Suprapubic skin (tissue), 3 donors: Measurements from ENCODE around the gene NPAS1.

Source experiments
- POLR2A ChIP-seq, 2 donors: fragments of 450-650 bp; IDR thresholded peaks; one replicate each; pipeline ENCODE4 v1.6.1; 2017; ENCODE audit warnings: antibody characterized with exemption in 2 of 2, mild to moderate bottlenecking in 2 of 2, moderate library complexity in 2 of 2
- TF ChIP-seq, protein P1 (sequence below), 2 donors: fragments of 200-600 bp in 1 of 2; fragments of 450-650 bp in 1 of 2; sonication (generic) in 1 of 2; IDR thresholded peaks; one replicate each; pipeline ENCODE4 v1.5.1; 2016 to 2019; ENCODE audit warnings: antibody characterized with exemption in 2 of 2, mild to moderate bottlenecking in 1 of 2, moderate library complexity in 1 of 2

DNA sequence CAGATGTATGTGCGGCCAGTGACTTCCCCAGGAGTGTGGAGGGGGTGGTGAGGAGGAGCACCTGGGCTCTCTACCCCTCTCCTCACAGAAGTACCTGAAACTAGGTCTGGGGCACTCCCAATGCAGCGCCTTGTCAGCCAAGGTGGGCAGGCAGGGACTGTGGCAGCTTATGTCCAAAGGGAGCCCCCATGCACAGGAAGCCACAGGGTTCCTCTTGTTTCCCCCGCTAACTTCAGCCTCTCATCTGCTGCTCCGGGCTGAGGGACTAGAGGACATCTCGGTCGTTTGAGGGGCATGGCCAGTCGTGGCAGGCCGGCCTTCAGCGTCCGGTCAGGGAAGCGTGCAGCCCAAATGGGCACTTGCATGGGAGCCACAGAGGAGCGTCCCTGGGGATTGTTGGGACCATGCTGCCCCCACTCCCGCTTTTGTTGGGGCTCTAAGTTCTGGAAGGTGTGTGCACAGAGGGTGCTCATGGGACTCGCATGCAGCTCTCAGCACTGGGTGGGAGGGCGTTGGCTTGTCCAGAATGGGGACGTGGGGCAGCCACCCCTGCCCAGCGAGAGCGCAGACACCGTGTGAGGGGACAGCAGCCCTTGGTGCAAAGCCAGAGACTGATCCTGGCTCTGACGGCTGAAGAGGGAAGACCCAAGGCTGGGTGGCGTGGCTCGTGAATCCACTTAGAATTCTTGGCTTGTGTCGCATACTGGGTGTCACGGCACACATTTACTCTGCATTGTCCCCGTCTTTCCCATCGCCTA is 16.6 kb upstream of the NPAS1 start:
- no peak for TF ChIP-seq POLR2A (IDR thresholded peaks at IDR 0.05)
- TF ChIP-seq, protein P1, sequence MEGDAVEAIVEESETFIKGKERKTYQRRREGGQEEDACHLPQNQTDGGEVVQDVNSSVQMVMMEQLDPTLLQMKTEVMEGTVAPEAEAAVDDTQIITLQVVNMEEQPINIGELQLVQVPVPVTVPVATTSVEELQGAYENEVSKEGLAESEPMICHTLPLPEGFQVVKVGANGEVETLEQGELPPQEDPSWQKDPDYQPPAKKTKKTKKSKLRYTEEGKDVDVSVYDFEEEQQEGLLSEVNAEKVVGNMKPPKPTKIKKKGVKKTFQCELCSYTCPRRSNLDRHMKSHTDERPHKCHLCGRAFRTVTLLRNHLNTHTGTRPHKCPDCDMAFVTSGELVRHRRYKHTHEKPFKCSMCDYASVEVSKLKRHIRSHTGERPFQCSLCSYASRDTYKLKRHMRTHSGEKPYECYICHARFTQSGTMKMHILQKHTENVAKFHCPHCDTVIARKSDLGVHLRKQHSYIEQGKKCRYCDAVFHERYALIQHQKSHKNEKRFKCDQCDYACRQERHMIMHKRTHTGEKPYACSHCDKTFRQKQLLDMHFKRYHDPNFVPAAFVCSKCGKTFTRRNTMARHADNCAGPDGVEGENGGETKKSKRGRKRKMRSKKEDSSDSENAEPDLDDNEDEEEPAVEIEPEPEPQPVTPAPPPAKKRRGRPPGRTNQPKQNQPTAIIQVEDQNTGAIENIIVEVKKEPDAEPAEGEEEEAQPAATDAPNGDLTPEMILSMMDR (IDR thresholded peaks at IDR 0.05), result no peak
